HK-2 (cell line): Measurements from ENCODE around the gene ZNF768.

Source experiments
- DNase-seq: peaks from one replicate; pipeline ENCODE4 v3.0.0-alpha.2; 2018; ENCODE audit not compliant: unreplicated experiment

Gene ZNF768

DNA sequence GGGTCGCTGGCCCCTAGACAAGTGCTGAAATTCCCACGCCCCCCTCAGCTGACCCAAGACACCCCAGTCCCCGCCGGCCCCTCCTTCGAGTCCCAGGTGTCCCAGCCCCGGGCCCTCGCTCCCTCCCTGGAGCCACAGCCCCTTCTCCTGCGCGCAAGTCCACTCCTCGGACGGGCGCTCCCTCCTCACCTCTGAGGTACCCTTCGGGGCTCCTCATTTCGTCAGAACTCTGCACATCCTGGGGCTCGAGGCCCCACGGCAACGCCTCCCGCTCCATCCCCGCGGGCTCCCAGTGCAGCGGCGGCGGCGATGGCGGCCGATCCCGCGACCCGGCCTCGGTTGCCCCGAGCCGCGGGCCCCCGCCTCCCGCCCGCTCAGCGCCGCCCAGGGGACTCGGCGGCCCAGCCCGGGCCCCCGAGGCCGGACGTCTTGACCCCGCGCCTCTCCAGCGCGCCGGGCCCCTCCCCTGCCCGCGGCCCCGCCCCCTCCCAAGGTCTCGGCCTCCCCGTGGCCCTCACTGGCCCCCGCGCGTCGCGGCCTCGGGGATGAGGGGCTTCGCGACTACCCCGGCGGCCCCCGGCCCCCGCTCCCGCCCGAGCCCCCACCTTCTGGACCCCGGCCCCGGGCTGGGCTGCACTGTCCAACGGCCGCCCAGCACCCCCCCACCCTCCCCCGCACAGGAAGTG lies at the start of gene ZNF768:
TSS of gene ZNF768 (minus strand) at position 430 of the 686 bp plus-strand sequence. CDS start at position 277, 153 bp downstream.
- DNase-seq: no peak

DNA sequence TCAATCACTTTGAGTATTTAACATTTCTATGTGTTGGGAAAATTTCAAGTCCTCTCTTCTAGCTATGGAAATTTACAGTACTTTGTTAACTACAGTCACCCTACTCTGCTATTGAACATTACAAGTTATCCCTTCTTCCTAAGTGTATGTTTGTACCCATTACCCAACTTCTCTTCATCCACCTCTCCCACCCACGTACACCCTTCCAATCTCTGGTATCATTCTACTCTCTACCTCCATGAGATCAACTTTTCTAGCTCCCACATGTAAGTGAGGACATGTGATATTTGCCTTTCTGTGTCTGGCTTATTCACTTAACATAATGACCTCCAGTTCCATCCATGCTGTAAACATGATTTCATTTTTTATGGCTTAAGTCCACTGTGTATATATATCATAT lies 48.3 kb upstream of the ZNF768 start:
- no peak for DNase-seq

GRCh38 chr16:30571445-30572322 lies 45.3 kb upstream of the ZNF768 start, which contains the start of gene ZNF688:
Gene ZNF688, minus strand, starts transcription at chr16:30571714. Its CDS starts 85 bp downstream, at chr16:30571629.
- DNase-seq: peak; percentile 87

DNA sequence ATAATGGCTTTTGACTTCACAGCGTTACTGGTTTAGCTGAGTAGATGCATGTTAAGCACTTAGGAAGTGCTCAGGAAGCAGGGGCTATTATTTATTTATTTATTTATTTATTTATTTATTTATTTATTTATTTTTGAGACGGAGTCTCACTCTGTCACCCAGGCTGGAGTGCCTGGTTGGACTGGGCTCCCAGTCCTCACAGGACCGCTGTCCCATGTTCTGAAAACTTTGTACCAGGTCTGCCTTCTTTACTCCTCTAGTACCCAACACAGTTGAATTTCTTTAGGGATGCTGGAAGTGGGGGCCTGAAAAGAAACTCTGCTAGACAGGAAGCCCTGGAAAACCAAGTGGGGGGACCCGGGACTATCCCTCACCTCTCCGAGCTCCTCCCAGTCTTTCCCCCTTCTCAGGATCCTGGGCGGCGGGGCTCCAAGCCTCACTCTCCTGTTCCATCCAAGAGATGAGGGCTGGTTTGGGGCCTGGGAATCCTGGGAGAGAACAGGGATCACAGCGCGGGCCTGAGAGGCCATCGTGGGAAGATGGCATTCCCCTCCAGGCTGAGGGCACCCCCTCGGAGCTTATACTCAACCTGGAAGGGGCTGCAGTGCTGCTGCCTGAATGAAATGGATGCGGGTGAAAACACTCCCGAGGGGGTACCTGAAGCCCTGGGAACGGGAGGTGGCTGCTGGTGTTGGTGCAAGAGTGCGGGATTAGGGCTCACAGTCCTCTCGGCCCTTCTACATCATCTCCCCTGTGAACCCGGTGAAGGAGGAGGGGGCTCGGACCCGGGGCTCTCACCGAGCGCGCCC lies 44.5 kb upstream of the ZNF768 start:
- DNase-seq: peak; percentile 22

DNA sequence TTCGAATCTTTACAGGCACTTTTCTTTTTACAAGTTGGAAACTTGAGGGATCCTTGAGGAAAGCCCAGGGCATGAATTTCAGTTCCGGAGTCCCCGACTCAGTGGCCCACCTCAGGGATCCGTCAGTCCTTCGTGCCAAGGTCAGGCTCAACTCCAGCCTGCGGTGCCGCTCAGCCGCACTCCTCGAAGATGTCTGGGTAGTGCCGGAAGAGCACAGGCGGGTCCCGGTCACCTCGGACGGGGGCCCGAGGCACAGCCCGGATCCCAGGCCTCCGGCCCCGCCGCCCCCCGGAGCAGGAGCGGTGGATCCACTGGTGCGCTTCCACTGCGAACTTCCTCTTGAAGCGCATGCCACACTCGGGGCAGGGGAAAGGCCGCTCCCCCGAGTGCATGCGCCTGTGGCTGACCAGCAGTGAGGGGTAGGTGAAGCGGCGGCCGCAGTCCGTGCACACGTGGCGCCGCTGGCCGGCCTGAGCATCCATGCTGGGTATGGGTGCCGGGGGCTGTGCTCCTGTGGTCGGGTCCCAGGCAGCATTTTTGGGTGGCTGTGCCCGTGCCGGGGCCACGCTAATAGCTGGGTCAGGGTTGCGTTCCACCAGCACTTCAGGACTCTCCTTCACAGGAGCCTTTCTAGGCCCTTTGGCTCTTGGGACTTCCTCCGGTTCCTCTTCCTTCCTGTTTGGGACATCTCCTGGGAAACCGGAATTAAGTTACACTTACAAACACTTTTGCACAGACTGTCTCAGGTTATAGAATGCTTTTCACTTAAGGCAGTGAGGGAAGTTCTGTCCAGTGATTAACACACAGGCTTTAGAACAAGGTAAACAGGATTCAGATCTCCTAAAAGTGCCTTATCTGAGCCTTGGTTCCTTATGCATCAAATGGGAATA lies 43.6 kb upstream of the ZNF768 start:
- no peak for DNase-seq

GRCh38 chr16:30569281-30569680 lies 42.9 kb upstream of the ZNF768 start:
- DNase-seq: no peak

DNA sequence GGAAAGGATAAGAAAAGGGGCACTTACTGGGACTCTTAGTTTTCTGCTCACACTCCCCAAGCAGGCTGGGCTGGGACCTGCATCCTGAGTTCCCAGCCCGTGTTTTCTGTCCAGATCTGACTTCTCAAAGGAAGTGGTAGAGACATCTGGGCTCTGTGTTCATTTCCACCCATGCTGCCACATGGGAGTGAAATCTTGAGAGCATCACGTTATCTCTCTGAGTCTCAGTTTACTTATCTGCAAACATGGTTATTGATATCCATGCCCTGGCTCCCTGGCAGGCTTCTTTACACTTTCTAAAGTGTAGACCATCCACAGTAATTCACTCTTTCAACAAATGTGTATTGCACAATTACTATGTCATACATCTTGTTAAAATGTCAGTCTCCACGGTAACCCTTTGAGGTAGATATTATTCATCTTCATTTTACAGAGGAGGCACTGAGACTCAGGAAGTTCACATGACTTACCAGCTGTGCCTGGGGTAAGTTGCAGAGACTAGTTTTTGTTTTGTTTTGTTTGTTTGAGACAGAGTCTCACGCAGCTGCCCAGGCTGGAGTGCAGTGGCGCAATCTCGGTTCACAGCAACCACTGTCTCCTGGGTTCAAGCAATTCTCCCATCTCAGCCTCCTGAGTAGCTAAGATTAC lies 41.7 kb upstream of the ZNF768 start:
- DNase-seq: no peak

DNA sequence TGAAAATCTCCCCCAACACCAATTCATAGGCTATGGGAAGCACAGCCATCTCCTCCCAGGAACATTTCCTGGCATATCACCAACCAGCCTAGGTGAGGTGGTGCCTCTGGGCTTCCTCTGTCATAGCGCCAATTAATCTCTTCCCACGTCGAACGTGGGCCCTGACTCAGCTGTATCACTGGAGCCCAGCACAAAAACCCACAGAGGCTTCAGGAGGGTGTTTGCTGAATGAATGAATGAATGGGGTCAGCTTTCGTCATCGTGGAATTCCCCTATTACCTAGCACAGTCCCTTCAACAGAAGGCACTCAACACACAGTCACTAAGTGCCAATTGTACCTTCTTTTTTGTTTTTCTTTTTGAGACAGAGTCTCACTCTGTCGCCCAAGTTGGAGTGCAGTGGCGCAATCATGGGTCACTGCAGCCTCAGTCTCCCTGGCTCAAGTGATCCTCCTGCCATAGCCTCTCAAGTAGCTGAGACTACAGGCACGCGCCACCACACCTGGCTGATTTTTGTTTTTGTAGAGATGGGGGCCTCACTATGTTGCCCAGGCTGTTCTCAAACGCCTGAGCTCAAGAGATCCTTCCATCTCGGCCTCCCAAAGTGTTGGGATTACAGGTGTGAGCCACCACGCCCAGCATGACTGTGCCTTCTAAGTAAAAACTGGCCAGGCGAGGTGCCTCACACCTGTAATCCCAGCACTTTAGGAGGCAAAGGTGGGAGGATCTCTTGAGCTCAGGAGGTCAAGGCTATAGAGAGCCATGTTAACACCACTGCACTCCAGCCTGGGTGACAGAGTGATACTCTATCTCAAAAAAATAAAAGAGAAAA lies 41.0 kb upstream of the ZNF768 start:
- DNase-seq: peak; percentile 38

DNA sequence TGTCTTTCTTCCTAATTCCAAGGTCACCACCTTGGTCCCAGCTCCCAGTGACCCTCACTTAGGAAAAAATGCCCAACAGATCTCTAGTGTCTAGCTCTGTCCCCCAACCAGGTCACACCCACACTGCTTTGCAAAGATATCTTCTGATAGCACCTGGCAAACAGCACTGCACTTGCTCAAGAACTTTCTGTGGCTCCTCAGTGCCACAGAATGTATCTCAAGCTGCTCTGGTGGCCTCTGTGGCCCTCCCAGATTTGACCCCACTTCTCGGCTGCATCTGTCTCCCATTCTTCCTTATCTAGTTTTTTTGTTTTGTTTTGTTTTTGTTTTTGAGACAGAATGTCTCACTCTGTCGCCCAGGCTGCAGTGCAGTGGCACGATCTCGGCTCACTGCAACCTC lies 40.2 kb upstream of the ZNF768 start:
- DNase-seq: no peak

- no peak for DNase-seq
Observed at GRCh38 chr16:30565984-30566383, 39.6 kb upstream of the ZNF768 start.

DNA sequence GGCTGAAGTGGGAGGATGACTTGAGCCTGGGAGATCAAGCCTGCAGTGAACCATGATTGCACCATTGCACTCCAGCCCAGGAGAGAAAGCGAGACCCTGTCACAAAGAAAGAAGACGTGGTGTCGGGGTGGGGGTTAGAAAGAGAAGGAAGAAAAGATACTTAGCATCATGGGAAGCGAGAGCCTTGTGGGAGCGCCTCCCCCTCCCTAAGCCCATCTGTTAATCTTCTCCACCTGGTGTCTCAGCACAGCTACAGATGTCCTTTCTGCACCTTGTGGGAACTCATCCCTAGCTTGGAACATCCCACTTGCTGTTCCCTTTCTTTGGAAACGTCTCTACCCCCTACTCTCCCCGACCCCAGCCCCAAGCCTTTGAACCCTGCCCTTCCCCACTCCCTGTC lies 39.2 kb upstream of the ZNF768 start:
- DNase-seq: no peak

GRCh38 chr16:30562021-30562420 lies 35.7 kb upstream of the ZNF768 start:
- DNase-seq: no peak

- no peak for DNase-seq
Observed at GRCh38 chr16:30561089-30561816, 34.9 kb upstream of the ZNF768 start.

GRCh38 chr16:30559690-30560089 lies 33.3 kb upstream of the ZNF768 start:
- DNase-seq: no peak

GRCh38 chr16:30558789-30559377 lies 32.5 kb upstream of the ZNF768 start:
- no peak for DNase-seq

GRCh38 chr16:30557957-30558788 lies 31.8 kb upstream of the ZNF768 start, which contains the start of gene ZNF764:
Gene ZNF764, minus strand, starts transcription at chr16:30558374. Its CDS starts 192 bp downstream, at chr16:30558182.
- peak; percentile 93 for DNase-seq

DNA sequence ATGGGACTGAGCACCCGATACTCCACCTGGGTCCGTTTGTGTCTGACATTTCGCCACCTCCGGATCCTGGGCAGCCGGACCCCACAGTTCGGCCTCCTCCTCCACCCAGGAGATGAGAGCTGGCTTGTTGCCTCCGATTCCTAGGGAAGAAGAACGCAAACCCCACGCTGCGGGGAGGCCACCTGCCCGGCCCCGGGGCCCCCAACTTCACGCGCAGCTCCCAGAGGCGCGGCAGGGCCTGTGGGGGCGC lies 31.3 kb upstream of the ZNF768 start:
- DNase-seq: no peak

DNA sequence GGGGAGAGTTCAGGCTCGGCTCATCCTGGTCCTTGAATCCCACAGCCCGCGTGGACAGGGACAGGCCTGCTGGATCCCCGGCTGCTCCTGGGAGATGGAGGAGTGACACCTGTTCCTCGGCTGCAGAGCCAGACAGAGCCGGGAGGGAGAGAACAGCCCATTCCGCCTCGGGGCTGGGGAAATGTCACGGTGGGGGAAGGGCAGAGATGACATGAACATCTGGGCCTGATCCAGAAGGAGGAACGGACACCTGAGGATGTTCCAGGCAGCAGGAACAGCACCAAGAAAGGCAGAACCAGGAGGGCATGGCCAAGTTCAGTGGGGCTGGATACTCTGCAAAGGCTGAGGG lies 29.7 kb upstream of the ZNF768 start:
- no peak for DNase-seq
